Stimulated activated CD4-positive, alpha-beta T cell treated with anti-CD3 and anti-CD28 coated beads, Interleukin-1b, Interleukin-23, amount 100 ng/mL, for 24 hours (primary cell): ENCODE data around the gene GPR173.

ENCODE experiments used
- DNase-seq, 4 experiments: peaks; one replicate each; pipeline ENCODE4 v3.0.0-alpha.2; 2020; ENCODE audit warnings: low read depth in 4 of 4, low spot score in 1 of 4

Gene GPR173

GRCh38 chrX:53088136-53088974 is 39.8 kb downstream of the GPR173 start:
- peak in 3 of 4 experiments; percentile 46 to 71 (median 59) for DNase-seq

GRCh38 chrX:53089224-53089842 is 40.7 kb downstream of the GPR173 start:
- no peak for DNase-seq

GRCh38 chrX:53089925-53090324 is 41.3 kb downstream of the GPR173 start:
- no peak for DNase-seq

GRCh38 chrX:53091354-53091753 is 42.8 kb downstream of the GPR173 start:
- no peak for DNase-seq

GRCh38 chrX:53093177-53093655 is 44.6 kb downstream of the GPR173 start:
- DNase-seq, result peak in 3 of 4 experiments; percentile 55 to 68 (median 59)

GRCh38 chrX:53093748-53094581 is 45.4 kb downstream of the GPR173 start, which contains the start of gene KANTR:
Gene KANTR (plus strand): TSS chrX:53094142. CDS start chrX:53124273, 30,131 bp downstream.
- peak in 3 of 4 experiments; percentile 40 to 72 (median 56) for DNase-seq

- no peak for DNase-seq
These were observed 46.0 kb downstream of the GPR173 start for GRCh38 chrX:53094582-53094905.

GRCh38 chrX:53095796-53096195 is 47.2 kb downstream of the GPR173 start:
- no peak for DNase-seq

GRCh38 chrX:53114864-53115549 is 66.4 kb downstream of the GPR173 start:
- DNase-seq, result no peak

- DNase-seq, result no peak
These were observed 66.9 kb downstream of the GPR173 start for GRCh38 chrX:53115550-53115874.

- DNase-seq, result no peak
These were observed 67.5 kb downstream of the GPR173 start for GRCh38 chrX:53116101-53116500.

- no peak for DNase-seq
These were observed 73.4 kb downstream of the GPR173 start for GRCh38 chrX:53122013-53122412.

- no peak for DNase-seq
These were observed 76.9 kb downstream of the GPR173 start for GRCh38 chrX:53125506-53125905.

GRCh38 chrX:53126377-53126776 is 77.8 kb downstream of the GPR173 start:
- no peak for DNase-seq

GRCh38 chrX:53128097-53128749 is 79.6 kb downstream of the GPR173 start:
- DNase-seq, result no peak
